NCI-H2196 (cell line): Measurements from ENCODE around the gene GCDH.

ENCODE experiments used
- DNase-seq: peaks from one replicate; lab custom pipeline; 2025; ENCODE audit not compliant: unreplicated experiment; lab: John Stamatoyannopoulos, UW

The GCDH gene

DNA sequence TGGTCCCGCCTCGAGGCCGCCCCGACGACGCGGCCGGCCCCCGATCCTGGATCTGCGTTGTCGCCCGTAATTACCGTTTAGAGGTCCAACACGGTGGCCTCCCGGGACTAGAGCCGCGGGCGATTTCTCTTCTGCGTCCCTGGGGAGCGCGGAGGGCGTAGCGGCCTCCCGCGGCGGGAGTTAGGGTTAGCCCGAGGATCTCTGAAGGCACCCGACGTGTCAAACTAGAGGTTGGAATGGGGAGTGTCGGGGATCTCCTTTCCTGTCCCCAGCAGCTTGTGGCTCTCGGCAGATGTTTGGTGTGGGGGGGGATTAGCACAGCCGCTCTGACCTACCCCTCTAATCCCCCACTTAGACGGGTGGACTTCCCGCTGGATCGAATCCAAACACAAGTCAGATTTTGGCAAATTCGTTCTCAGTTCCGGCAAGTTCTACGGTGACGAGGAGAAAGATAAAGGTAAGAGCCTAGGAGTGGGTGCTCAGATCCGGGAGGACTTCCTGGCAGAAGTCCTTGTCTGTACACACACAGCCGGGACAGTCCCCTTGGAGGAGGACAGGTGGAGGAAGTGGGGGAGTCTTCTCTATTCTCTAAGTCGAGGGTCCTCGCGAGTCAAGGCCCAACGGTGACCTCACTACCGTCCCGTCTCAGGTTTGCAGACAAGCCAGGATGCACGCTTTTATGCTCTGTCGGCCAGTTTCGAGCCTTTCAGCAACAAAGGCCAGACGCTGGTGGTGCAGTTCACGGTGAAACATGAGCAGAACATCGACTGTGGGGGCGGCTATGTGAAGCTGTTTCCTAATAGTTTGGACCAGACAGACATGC, 48.0 kb downstream of the GCDH start:
- no peak for DNase-seq

GRCh38 chr19:12939975-12940423, 49.0 kb downstream of the GCDH start:
- DNase-seq, result no peak

GRCh38 chr19:12940897-12941296, 49.9 kb downstream of the GCDH start:
- DNase-seq, result no peak

- DNase-seq, result no peak
These were observed 52.6 kb downstream of the GCDH start for GRCh38 chr19:12943437-12944044.

GRCh38 chr19:12944104-12944674, 53.2 kb downstream of the GCDH start:
- DNase-seq, result no peak

GRCh38 chr19:12945479-12946091, 54.6 kb downstream of the GCDH start, which contains the start of gene RAD23A:
RAD23A (plus strand) TSS chr19:12945862; CDS start chr19:12945949, 87 bp downstream.
- peak; percentile 99 for DNase-seq

DNA sequence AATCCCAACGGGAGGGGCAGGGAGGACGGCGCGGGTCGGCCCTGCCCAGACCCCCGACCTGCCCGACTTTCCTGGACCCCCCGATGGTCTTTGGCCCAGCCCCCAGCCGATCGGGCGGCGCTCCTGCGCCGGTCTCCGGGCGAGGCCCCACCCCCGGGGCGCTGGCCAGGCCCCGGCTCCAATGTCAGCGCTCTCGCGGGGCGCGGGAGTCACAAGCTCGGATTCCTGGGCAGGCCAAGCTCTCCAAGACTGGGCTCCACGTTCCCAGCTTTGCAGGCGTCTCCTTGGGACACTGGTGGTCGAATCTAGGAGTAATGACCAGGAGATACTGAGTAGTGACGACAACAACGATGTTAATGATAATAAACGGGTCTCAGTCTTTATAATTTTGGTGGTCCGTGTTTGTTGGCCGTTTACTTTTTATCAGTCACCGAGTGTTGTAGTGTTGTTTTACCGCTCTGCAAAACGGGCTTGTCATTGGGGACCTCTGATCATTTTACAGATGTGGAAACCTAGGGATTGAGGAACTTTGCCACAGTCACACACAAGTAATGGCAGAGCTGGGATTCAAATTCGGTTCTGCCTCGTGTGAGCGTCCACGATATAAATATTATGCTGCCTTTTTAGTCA, 55.2 kb downstream of the GCDH start:
- peak; percentile 46 for DNase-seq

DNA sequence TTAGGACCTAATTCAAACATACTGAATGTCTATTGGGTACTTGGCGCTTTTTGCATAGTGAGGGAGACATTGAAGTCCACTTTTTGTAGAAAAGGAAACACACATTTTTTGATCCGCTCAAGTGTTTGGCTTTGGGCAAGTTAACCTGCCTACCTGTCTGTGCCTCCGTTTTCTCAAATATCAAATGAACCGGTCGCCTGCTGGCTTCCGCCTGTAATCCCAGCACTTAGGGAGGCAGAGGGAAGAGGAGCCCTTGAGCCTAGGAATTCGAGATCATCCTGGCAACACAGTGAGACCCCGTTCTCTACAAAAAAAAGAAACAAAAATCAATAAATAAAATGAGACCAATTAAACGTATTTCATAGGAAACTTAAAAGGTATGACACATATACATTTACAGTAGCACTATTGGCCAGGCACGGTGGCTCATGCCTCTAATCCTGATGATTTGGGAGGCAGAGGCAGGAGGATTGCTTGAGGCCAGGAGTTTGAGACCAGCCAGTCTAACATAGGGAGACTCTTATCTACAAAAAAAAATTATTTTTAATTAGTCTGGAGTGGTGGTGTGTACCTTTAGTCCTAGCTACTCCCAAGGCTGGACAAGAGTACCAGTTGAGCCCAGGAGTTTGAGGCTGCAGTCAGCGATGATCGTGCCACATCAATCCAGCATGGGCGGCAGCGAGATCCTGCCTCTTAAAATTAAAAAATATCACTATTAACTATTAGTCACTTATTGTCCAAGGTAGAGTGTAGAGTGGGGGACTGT, 56.0 kb downstream of the GCDH start:
- no peak for DNase-seq

DNA sequence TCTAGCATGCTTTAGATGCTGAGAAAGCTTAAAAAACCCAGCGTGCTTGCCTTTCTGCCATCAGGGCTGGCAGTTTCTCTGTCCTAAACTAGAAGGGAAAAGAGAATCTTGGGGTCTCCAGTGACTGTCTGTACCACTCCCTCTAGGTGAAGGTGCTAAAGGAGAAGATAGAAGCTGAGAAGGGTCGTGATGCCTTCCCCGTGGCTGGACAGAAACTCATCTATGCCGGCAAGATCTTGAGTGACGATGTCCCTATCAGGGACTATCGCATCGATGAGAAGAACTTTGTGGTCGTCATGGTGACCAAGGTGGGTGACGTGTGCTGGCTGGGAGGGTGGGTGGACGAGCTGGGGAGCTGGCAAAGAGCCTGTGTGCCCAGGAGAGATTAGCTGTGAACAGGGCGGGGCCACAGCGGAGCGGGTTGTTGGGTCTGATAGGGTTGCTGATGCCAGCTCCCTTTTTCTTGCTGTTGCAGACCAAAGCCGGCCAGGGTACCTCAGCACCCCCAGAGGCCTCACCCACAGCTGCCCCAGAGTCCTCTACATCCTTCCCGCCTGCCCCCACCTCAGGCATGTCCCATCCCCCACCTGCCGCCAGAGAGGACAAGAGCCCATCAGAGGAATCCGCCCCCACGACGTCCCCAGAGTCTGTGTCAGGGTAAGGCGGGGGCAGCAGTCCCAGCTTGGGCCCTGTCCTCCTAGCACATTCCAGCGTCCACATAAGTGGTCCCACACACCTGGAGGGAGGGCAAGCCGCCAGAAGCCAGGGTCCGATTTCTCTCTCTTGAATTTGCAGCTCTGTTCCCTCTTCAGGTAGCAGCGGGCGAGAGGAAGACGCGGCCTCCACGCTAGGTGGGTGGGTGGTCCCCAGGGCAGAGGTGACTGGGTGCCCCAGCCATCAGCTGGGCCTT, 57.0 kb downstream of the GCDH start:
- no peak for DNase-seq

- no peak for DNase-seq
These were observed 57.8 kb downstream of the GCDH start for GRCh38 chr19:12948612-12949362.
